Activated CD8-positive, alpha-beta memory T cell treated with anti-CD3 and anti-CD28 coated beads, Interleukin-2, amount 50 U/mL, for 1 hour (primary cell): ENCODE measurements around the gene UXS1.
"Not testable (repeated sequence)": the region's sequence is repeated elsewhere in the genome, so short reads cannot be mapped to it uniquely, and the experiment has no call there.

ENCODE experiments used
- DNase-seq: peaks from one replicate; pipeline ENCODE4 v3.0.0-alpha.2; 2020; ENCODE audit errors: extremely low read depth

UXS1 gene

GRCh38 chr2:106160786-106161261, 33.3 kb downstream of the UXS1 start:
- DNase-seq, result no peak

DNA sequence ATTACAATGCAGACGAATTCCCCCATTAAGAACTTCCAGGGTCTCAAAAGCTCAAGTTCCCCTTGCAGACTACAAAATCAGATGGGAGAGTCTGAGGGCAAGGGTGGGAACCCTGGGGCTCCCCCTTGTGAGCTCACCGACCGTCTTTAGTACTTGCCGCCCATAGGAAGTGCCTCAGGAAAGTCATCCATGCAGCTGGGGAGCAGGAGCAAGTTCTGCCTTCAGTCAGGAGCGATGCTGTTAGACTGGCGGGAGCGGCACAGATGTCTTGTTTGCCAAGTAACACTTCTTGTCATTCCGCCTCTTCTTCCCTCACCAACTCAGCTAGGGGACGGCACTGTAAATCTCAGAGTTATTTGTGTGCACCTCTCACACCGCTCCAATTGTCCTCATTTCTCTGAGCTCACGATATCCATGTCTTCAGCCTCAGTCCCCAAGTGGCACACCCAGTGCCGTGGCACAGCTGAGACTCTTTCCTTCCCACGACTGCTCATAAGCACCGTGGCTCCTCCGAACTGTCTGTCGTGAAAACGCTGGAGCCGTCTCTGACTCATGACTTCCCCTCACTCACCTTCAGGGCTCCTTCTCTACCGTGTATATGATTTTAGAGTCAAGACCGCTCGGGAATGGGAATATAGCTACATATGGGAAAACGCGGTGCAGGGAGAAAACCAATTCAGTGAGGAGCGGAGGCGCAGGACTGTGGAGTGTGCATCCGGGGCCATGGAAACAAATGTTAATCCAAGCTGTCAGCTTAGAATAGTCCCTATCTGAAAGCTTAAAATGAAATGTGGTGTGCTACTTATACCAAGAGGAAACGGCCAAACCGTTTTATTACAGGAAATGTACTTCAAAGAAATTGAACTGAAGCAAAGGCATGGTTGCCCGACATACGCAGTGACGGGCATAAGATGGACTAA, 34.0 kb downstream of the UXS1 start:
- no peak for DNase-seq

GRCh38 chr2:106158871-106159270, 35.2 kb downstream of the UXS1 start:
- DNase-seq, result no peak

DNA sequence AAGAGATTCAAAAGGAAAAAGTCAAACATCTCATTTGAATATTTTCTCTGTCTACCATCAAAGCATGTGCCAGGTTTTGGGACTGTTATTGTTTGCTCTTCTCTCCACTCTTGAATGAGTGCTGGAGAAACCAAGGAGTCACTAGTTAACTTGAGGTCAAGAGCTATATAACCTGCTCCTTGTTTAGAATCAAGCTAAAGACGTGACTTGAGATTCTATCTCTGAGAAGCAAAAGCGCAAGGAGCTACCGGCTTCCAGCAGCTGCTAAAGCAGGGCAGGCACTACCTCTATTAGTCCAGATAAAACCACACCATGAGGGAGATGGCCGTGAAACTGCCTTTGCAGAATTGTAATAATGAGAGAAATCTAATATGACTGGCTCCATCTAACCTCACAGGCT, 36.0 kb downstream of the UXS1 start:
- no peak for DNase-seq

GRCh38 chr2:106157416-106157815, 36.7 kb downstream of the UXS1 start:
- DNase-seq, result no peak

- DNase-seq, result no peak
Observed at GRCh38 chr2:106156305-106157296, 37.5 kb downstream of the UXS1 start.

GRCh38 chr2:106153781-106154180, 40.3 kb downstream of the UXS1 start:
- no peak for DNase-seq

GRCh38 chr2:106147665-106148064, 46.4 kb downstream of the UXS1 start:
- no peak for DNase-seq

GRCh38 chr2:106147159-106147558, 46.9 kb downstream of the UXS1 start:
- DNase-seq, result no peak

GRCh38 chr2:106144621-106145331, 49.3 kb downstream of the UXS1 start:
- DNase-seq, result no peak

DNA sequence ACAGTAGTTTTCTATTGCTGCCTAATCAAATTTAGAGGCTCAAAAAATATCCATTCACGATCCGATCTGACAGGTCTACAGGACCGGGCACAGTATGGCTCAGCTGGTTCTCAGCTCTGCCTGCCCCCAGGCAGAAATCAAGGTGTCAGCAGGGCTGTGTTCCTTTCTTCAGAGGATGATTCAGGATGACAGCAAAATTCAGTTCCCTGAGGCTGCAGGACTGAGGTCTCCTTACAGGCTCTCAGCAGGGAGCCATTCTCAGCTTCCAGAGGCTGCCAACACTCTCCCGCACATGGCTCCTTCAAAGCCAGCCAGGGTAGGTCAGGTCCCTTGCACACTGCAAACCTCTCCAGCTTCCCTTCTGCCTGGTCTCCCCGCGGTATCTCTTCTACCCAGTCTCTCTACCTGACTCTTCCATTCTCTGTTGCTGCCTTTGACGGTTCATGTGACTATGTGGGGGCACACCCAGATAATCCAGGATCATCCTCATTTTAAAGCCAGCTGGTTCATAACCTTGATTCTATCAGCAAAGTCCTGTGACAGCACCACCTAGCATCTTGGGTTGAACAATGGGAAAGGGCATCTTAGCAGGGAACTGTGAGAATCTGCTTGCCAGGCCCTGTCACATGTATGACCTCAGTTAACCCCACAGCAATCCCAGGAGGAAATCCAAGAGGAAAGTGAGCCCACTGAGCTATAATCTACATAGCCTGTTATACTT, 50.4 kb downstream of the UXS1 start:
- DNase-seq, result no peak

GRCh38 chr2:106142683-106143082, 51.4 kb downstream of the UXS1 start:
- no peak for DNase-seq

DNA sequence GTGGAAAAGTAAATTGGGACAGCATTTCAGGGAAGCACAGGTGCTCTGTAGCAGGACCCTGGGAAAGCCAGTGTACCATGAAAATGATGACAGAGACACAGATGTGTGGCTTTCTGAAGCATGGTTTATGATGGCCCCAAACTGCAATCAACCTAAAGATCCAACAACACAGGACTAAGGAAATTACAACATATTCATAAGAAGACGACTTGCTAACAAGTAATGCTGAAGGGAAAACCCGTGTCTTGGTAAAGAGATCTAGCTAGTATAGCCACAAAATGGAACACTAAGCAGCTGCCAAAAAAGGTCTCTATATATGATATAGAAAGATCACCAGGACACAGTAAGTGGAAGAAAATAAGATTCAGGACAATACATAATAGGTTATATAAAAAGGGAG, 53.2 kb downstream of the UXS1 start:
- DNase-seq, result no peak

DNA sequence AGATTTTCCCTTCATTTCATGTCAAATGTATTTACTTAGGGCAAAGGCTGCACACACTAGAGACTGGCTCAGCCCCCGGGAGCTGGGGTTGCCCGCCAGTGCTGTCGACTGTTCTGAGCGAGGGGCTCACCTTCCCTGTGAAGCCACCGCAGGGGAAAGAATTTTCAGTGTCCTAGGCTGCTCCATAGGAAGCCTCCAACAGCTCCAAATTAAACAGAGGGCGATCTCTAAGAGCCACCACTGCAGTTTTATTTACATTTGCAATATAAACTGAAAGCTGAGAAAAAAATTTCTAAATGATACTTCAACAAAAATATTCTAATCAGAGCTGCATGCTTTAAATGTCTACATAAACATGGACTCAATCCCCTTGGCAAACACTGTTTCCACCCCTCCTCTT, 54.0 kb downstream of the UXS1 start:
- DNase-seq, result no peak

DNA sequence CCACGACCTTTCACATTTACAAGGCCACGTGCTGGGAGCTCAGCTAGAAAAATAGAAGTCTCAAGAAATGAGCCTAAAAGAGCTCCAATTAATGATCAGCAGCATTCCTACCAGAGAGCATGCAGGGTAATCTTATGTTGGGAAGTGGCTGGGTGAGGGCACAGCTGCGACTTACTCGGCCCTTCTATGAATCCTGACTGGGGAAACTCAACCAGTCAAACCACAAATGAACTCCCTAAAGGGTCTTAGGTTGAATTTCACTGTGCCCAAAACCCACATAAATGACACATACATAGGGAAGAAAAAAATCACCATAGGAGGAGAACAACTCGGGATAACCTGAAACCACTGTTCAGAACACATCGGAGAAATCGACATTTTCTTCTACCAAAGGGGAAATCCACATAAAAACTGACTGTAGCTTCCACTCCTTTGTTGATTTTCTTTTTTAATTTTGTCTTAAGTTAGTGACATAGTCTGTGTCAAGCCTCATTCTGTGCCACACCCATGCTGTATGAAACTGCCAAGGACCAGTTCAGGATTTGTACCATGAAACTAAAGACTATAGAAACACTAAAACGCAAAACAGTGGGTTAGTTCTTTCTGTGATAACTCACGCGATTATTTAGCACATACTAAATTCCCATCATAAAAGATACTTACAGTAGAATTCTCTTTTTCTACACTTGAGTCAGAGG, 54.7 kb downstream of the UXS1 start:
- no peak for DNase-seq

DNA sequence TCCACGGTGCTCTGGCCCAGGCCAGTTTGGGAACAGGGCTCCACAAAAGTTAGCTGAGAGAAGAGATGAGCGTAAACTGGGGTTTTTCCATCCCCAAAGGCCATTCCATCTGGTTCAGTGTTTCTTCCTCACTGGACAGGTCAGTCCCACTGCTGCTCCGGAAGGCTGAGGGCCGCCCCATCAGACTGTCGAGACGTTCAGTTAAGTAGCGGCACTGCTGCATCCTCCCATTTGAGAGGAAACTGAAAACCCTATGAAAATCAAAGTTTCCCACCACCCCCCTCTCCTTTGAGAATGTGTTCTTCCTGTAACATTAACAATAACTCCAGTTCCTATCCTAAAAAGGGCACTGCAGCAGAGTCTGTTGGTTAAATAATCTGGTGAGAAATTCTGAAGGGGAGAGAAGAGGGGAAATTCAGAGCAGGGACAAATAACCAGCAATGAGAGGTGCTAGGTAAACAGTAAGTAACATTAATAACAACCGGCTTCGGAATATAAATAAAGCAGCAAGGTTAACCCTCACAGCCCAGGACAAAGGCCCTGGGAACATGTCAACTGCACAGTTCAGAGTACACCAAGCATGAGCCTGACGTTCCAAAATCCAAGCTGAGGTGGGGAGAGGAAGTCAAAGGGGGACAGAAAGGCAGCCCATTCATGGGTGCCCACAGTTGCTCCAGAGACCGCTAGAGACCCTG, 55.4 kb downstream of the UXS1 start:
- no peak for DNase-seq

DNA sequence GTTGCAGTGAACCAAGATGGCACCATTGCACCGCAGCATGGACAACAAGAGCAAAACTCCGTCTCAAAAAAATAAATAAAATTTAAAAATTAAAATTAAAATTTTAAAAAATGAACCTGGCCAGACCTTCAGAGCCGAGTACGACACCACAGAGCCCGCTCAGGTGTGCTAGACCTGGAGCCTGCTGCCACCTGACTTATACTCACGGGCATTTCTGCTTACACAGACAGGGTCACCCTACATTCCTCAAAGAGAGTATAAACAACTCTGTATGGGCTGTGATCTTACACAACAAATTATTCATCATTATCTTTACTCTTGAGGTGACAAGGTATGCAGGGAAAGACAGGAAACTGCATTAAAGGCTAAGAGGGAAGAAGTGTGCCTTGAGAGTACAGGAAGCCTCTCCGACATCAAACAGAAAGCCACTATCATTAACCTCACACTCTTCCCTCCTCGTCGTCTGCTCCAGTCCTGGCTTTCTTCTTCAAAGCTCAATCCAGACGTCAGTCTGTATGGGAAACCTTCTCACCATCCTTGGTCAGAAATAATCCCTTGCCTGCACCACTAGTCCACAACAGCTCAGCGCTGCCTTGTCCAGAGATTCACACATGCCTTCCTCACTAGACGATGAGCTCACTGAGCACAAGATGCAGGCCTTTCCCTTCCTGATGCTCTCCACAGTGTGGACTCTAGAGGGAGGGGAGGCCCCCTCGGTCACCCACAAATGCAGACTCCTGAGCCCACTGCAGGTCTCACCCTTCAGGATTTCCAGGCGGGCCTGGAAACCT, 56.2 kb downstream of the UXS1 start:
- no peak for DNase-seq

DNA sequence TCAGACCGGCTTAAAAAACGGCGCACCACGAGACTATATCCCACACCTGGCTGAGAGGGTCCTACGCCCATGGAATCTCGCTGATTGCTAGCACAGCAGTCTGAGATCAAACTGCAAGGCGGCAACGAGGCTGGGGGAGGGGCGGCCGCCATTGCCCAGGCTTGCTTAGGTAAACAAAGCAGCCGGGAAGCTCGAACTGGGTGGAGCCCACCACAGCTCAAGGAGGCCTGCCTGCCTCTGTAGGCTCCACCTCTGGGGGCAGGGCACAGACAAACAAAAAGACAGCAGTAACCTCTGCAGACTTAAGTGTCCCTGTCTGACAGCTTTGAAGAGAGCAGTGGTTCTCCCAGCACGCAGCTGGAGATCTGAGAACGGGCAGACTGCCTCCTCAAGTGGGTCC, 62.9 kb downstream of the UXS1 start:
- not testable (repeated sequence) for DNase-seq
